Activated naive CD4-positive, alpha-beta T cell treated with anti-CD3 and anti-CD28 coated beads, Interleukin-2, amount 50 U/mL, for 72 hours (primary cell): ENCODE results near the gene SELENOF. TPM values are rescaled to one million over a fixed set of nuclear protein-coding genes. Genes with fewer than 3 reads are reported as not detected.

ENCODE experiments used
- total RNA-seq, 2 donors: library from RNA; stranded (reverse); gene quantifications; one replicate each; pipeline ENCODE4 v1.2.3, GENCODE V29; 2022

The SELENOF gene
- total RNA-seq, 2 donors from 2014 or later: 40.6 to 144 TPM

Other genes with a start within 250 kb of the SELENOF start
- gene SH3GLB1, start 209.6 kb downstream of the SELENOF start, total RNA-seq: 10 to 100 TPM; 58.0 to 59.1 TPM
- gene HS2ST1, start 509 bp upstream of the SELENOF start, total RNA-seq: 10 to 100 TPM in 1 of 2 donors, 1 to 10 TPM in 1; 4.5 to 19.0 TPM